HG03064 (cell line): ENCODE data around the gene VSTM2L.

ENCODE experiments used
- ATAC-seq: cut with Tn5 transposase; IDR thresholded peaks from one replicate; pipeline ENCODE4 v1.9.1; 2021; ENCODE audit warnings: low read depth; ENCODE audit not compliant: unreplicated experiment

The VSTM2L gene

DNA sequence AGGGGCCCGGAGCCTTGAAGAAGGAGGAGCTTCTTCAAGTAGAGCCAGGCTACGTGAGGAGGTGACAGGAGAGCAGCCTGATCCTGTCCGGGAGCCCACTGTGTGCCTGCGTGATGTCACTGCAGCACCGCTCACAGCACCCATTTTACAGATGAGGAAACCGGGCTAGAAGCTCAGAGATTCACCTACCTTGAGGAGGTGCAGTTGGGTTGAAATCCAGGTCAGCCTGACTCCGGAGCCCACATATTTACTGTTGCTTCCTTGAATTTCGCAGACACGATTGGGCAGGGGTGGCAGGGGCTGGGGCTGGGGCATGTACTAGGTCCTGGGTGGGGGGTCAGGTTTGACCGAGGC is 12.5 kb downstream of the VSTM2L start:
- no peak for ATAC-seq

DNA sequence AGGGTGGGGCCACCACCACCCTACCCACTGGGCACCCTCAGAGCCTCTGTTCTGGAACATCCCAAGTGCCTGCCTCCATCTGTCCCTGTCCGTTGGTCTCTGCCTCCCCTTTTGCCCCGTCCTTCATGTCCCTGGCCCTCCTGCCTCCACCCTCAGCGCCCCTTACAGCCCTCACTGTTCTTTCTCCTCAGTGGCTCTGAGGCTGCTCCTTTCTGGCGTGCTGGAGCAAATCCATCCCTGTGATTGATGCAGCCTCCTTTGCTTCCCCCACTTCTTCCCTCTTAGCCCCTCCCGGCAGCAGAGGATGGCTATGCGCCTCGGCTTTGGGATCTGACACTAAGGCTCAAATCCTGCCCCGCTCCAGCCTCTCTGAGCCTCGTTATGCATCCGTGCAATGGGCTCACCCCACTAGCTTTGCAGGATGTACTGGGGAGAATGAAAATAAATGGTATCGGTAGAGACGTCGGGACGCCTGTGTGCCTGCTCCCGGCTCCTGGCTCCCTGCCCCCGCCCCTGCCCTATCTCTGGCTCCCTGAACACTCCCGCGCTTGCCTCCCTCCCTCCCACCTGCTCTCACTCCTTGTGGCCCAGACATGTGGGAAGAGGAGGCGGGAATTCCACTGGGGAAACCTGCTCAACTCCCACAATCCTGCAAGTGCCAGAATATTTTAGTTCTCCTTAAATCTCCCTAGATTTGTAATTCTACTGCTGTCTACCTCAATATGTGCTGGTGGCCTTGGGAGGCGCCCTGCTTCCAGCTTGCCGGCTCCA is 13.1 kb downstream of the VSTM2L start:
- ATAC-seq: no peak

DNA sequence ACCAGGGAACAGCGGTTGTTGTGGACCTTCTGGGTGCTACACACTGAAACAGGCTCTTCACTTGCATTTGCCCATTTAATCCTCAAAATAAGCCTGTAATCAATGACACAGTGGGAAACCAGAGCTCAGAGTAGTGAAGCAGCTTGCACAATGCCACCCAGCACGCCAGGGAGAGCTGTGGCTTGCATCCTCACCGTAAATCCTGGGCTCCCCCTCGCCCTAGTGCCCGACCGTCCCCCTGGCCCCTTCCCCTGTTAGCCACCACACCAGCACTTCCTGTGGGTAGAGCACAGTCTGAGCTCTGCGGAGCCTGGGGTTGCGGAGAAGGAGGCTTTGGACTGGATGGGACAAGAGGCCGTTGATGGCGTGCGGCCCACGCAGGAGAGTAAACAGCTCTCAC is 14.5 kb downstream of the VSTM2L start:
- ATAC-seq: no peak

DNA sequence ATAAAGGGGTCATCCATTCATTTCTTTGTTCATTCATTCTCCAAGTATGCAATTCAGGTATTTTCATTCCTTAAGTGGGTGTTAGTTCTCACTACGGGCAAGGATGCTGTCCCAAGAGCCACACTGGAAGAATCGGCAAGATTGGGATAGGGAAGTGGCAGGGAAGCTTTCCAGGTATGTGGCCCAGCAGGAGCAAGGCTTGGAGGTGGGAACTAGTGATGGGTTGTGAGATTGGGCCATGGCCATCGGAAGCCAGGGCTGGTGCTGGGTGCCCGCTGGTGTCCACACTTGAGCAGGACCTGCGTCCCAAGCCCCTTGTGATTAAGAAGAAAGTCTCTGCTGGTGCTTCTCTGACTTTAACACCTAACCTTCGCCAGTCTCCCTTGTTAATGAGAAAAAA is 15.1 kb downstream of the VSTM2L start:
- no peak for ATAC-seq

DNA sequence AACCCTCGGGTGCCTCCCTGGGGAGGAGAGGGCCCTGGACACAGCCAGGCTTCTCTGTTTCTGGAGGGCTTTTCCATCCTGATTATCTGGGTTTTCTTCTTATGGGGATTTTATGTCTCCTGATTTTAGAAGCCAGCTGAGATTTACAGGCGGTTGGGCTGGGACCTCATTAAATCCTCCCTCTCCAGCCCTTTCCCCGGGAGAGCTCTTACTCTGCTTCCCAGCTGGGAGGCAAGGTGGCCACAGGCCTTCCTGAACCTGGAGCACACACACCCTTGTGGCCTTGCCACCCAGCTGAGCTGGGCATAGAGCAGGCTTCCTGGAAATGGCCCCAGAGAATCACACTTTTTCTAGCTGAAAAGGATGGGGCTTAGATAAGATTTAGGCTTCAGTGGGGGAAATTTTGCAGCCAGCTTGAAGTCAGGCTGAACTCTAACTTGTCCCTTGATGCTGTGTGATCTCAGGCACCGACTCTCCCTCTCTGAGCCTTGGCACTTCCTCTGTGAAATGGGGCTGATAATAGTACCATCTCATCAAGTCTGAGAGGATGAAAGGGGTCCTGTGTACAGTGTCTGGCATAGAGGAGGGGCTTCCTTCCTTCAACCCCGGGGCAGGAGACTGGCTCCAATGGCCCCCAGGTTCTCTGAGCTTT is 16.6 kb downstream of the VSTM2L start:
- ATAC-seq: no peak

DNA sequence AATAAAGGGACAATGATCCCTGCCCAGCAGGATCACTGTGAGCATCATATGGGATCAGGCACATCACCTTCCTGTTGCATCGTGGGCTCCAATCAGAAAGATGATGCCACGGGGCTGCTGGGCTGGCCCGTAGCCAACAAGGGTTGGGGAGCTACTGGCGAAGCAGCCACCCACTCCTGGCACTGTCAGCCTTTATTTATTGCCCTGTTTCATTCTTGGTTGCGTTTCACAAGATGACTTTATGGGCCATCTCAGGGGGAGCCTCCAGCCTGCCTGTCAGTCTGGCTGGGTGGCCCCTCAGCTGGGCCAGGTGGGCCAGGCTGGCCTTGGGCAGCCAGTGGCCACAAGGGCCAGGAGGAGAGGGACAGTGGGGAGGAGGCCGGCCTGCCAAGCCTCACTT is 17.3 kb downstream of the VSTM2L start:
- no peak for ATAC-seq

DNA sequence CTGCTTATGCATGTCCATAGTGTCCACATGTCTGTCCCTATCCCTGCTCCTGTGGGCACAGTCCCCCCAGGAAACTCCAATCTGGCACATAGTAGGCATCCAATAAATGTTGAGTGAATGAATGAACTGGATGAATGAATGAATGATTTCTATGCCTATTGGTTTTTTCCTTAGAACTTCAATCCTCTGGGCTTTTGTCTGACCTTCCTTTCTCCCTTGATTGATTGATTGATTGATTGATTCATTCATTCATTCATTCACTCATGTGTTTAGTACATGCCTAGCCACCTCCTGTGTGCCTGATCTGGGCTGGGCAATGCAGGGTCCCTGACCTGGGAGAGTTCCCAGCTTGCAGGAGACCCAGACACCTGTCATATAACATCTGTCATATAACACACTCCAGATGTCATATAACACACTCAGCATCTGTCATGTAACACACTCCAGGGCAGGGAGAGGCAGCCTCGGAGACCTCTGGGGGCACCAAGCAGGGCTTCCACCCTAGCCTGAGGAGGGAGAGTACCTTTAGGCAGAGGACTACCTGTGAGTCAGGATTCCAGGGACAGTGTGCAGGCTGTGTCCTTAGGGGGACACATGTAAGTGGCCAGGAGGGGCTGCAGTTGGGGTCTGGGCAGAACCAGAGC is 17.9 kb downstream of the VSTM2L start:
- no peak for ATAC-seq

DNA sequence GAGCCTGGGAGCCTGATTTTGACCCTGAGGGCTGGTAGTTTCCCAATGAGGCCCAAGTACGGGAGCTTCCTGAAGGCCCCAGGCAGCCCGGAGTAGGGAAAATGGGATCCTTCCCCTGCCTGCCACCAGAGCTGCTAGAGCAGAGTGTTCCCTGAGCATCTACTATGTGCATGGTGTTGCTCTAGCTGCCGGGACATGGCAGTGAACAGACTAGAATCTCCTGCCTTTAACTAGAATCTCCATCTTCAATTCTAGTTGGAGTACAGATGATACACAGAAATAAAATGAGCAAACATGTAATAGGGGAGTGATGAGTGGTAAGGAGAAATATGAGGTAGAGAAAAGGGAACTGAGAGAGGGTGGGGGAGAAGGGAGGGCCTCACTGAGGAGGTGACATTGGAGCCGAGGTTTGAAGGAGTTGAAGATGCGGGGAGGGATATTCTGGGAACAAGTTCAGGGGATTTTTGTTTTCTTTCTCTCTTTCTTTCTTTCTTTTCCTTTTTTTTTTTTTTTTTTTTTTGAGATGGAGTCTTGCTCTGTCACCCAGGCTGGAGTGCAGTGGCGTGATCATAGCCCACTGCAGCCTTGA is 18.5 kb downstream of the VSTM2L start:
- ATAC-seq: peak; percentile 64

DNA sequence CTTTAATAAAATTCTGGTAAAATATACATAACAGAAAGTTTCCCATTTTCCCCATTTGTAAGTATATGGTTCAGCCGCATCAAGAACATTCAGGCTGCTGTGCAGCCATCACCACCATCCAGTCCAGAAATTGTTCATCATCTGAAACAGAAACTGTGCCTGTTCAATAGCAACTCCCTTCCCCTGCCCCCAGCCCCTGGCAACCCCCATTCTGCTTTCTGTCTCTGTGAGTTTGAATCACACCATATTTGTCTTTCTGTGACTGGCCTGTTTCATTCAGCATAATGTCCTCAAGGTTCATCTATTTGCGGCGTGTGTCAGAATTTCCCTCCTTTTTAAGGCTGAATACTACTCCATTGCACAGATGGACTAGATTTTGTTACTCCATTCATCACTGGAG is 19.1 kb downstream of the VSTM2L start:
- peak; percentile 51 for ATAC-seq

DNA sequence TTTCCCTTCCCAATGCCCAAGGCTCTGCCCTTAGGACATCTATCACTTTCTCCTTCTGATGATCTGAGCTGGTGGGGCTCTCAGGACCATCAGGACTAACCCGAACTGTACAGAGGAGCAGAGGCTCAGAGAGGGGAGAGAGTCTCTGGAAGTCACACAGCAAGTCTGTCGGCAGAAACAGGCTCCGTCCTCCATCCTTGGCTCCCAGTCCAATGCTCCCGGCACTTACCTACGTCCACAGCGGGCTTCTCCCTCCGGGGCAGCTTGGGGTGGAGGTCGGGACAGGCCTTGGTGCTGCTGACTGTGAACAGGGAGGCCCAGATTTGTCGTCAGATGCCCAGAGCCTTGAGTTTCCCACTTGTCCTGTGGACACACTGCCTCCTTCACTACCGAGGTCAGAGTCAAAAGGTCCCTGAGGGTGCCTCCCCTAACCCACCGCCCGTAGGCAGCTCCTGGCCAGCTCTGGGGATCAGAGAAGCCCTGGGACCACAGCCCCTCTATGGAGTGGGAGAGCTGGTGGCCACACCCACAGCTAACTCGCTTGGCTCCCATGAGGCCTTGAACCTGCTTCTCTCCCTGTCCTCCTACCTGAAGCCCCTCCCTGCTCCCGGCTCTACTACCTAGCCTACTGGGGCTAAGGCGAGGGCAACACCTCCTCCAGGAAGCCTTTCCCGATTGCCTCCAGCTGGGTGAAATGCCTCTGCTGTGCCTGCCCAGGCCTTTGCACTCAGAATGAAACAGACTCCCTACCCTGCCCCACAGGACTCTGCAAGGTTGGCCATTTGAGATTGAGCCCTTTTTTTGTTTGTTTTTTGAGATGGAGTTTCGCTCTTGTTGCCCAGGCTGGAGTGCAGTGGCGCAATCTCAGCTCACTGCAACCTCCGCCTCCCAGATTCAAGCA is 22.6 kb downstream of the VSTM2L start:
- ATAC-seq: no peak

DNA sequence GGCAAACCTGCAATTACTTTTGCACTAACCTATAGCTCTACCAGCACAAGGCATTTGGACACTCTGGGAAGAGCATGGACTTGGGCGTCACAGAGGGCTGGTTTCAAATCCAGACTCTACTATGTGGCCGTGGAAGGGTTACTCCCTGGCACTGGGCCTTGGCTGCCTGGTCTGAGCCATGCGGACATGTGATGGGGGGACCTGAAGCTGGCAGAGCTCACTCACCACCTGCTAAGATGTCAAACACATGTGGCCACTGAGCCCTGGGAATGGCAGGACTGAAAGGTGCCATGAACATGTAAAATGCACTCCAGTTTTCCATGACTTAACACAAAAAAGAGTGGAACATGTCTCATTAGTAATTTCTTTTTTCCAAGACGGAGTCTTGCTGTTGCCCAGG is 23.7 kb downstream of the VSTM2L start:
- no peak for ATAC-seq

DNA sequence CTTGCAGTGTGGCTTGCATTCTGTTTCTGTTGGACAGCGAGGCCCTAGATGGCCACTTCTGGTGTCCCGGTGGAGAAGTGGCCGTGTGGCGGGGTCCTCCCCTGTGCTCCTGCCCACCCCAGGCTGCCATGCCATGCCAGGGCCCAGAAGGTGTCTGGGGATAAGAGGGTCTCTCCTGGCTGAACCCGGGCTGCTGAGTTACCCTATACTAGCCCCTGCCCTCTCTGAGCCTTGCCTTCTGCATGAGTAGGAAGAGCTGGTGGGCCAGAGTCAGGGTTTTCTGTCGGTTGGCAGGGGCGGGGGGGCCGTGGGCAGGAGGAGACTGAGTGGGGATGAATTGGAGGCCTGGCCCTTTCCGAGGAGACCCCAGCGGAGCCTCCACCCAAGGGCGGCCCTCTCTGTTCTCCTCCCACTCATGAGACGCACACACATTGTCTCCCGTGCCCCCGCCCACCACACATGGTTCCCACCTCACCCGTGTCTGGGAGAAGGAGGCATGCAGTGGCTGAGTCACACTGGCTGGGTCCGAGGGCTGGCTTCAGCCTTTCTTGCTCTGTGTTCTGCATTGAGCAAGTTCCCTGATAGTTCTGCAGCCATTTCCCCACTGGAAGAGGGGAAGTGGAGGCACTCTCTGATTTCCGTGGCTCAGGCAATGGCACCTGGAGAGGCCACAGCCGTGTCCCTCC is 24.6 kb downstream of the VSTM2L start:
- ATAC-seq: no peak

DNA sequence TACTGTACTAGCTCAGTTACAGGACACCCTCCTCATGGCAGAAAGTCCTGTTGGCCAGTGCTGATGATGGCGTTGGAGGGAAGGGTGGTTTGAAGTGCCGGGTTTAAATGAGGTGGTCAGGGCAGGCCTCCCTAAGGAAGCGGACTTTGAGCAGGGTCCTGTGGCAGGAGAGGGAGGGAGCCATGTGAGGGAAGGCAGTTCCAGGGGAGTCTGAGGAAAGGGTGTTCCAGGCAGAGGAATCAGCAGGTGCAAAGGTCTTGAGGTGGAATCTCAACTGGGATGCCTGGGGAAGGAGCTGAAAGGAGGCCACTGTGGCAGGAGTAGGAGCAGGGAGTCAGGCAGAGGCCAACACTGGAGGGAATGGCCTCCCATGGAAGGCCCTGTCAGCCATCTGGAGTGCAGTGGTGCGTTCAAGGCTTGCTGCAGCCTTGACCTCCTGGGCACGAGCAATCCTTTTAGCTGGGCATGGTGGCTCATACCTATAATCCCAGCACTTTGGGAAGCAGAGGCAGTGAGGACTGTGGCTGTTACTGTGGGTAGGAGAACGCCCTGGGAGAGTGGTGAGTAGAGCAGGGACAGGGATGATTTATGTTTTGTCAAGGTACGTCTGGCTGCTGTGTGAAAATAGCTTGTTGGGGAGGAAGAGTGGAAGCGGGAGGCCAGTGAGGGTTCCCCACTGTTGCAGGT is 26.2 kb downstream of the VSTM2L start:
- ATAC-seq: no peak

DNA sequence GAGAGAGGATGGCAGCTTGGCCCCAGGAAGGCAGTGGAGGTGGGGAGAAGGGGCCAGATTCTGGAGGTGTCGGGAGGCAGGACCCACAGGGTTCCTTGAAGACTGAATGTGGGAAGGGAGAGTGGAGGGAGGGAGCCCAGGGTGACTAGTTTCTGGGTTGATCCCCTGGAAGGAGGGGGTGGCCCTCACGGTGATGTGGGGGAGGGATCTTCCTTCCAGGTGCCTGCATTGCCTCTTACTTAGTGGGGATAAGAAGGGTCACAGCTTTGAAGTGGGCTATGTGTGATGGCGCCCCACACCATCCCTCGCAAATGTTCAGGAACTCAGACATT is 26.7 kb downstream of the VSTM2L start:
- ATAC-seq: no peak

DNA sequence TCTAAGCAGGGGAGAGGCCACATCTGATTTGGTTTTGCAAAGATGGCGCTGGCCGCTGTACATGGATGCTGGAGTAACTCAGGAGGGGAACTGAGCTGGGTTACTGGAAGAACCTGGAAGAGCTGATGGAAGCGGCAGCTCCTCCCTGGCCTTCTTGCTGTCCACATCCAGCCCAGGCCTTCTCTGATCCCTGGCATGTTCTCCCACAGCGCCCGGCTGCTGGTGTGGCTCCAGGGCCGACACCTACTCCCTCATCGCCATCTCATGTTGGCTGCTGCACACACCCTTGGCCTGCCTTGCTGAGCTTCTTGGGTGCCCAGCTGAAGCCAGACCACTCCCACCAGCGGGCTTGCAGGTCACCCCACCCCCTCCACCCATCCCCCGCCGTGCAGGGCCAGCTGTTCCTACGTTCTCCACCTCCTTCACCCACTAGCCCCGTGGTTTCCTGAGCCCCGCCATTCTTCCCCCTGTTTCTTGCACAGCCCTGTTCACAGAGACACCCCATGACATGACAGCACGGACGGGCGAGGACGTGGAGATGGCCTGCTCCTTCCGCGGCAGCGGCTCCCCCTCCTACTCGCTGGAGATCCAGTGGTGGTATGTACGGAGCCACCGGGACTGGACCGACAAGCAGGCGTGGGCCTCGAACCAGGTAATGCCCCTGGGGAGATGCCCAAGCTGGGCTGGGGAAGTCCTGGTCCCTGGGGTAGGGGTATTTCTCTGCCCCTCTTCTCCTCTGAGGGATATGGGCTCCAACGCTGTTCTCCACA is 28.4 kb downstream of the VSTM2L start:
- ATAC-seq: no peak

DNA sequence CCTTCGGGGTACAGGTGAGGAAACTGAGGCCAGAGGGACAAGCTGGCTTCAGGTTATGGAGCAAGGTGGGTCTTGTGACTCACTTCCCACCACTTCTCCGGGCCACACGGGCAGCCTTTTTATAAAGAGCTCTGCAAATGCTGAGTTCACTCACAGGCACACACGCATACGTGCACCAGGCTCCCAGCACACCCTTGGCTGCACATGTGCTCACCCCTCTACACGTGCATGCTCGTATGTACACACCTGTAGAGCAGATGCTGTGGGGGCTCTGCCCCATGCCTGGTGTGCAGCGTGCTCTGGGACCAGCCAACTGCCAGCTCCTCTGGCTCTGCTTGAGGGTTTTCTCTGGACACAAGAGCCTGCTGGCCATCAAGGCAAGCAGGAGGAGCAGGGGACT is 29.1 kb downstream of the VSTM2L start:
- ATAC-seq: no peak

DNA sequence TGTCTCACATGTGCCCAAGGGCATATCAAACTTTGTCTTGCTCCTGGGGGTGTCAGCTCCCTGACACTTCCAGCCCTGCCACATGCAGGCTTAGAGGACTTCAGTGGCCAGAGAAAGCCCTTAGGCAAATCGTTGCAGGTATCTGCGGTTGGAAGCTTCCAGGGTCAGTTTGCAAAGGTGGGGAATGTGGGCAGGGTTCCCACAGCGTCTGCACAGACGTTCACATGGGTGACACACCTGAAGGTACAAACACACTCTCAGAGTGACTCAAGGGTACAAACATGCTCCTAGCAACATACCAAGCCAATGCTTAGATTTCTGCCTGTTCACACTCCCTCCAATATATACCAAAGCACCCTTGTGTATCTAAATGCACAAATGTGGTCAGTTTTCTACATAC is 30.0 kb downstream of the VSTM2L start:
- ATAC-seq: no peak

DNA sequence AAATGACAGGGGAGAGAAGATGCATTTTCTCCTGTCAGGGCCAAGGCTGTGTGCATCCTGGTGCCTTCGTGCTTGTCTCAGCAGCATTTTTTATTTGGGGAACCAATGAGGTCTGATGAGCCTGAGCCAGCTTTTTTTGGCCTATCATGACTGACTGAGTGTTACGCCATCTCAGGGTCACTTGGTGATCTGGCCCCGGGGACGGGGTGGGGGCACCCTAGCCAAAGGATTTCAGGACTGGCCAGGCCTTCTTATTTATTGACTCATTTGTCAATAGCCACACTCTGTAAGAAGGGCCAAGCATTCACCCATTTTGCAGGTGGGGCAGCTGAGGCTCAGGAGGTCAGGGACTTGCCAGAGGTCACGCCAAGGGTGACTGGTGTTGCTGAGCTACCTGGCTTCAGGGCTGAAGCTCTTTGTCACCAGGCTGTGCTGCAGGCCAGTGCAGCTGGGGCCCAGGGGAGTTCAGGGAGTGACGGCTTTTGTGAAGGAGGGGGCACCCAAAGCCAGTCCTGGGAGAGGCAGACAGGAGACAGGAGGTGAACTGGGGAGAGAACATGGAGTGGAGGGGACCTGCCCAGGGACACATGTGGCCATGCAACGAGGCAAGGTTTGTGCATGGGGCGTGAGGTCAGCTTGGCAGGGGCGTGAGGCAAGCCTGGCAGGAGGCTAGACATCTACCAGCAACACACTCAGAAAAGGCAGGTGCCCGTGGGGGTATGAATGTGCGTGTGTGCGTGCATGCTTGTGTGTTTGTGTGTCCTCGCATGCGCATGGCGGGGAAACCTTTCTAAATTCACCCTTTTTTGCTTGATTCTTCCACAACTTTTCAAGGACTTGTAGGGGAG is 31.1 kb downstream of the VSTM2L start:
- ATAC-seq: no peak
